T-helper 2 cell treated with Interferon-gamma antibody and Interleukin-4, amounts not matched to agents 5 μg/mL and 100 μg/mL, for 36 hours (primary cell): Measurements from ENCODE around the gene ENTPD6.
"Not testable (repeated sequence)": the region's sequence is repeated elsewhere in the genome, so short reads cannot be mapped to it uniquely, and the experiment has no call there.

Experiments used
- DNase-seq: peaks from one replicate; pipeline ENCODE4 v3.0.0; 2021; ENCODE audit warnings: low spot score
- H3K27ac Mint-ChIP-seq: one replicate; pipeline ENCODE4 v1.8.0; 2021; ENCODE audit warnings: mild to moderate bottlenecking, mixed read lengths
- H3K27me3 Mint-ChIP-seq: one replicate; pipeline ENCODE4 v1.8.0; 2021; ENCODE audit warnings: low read depth, mixed read lengths
- H3K36me3 Mint-ChIP-seq: one replicate; pipeline ENCODE4 v1.8.0; 2021; ENCODE audit warnings: low read depth, mixed read lengths
- H3K4me1 Mint-ChIP-seq: one replicate; pipeline ENCODE4 v1.8.0; 2021; ENCODE audit warnings: low read depth, mixed read lengths
- H3K4me3 Mint-ChIP-seq: one replicate; pipeline ENCODE4 v1.8.0; 2022; ENCODE audit warnings: mild to moderate bottlenecking, moderate library complexity, mixed read lengths
- H3K9me3 Mint-ChIP-seq: one replicate; pipeline ENCODE4 v1.8.0; 2021; ENCODE audit warnings: mixed read lengths

The ENTPD6 gene

DNA sequence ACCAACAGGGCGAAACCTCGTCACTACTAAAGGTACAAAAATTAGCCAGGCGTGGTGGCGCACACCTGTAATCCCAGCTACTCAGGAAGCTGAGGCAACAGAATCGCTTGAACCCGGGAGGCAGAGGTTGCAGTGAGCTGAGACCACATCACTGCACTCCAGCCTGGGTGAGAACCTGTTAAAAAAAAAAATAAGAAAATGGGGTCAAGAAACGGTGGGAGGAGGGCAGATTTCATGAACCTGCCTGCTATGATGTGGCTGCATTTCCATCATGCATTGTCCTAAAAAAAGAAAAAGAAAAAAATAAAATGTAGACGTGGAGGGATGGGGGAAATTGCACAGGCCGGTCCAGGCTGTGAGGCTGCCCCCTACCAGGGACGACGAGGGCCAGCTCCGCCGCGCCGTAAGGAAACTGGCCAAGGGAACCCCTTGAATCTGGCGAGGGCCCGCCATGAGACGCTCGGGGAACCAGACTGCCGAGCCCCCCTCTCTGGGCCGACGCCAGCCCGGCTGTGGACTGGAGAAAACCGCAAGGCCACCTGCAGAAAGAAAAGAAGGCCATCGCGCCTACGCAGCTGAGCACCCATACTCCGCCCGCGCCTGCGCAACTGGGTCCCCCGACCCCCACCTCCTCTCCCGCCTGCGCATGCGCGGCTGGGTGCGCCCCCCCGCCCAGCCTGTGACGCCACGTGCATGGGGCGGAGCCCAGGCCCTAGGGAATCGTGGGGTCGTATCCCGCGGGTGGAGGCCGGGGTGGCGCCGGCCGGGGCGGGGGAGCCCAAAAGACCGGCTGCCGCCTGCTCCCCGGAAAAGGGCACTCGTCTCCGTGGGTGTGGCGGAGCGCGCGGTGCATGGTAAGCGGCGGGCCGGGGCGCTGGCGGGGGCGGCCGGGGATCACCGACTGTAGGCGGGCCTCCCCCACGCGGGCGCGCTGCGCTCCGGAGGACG lies at the start of gene ENTPD6:
ENTPD6 (plus strand) TSS at position 699 of the 948 bp plus-strand sequence. CDS start 10,825 bp downstream, outside the sequence.
- Mint-ChIP-seq H3K4me1 (peaks cover 18% of the 10 kb centered on the region), H3K36me3 (no peaks in the 10 kb centered on the region), H3K9me3 (no peaks in the 10 kb centered on the region), H3K27ac (peak within 1 kb of the TSS; percentile 80), H3K4me3 (peak within 1 kb of the TSS; percentile 91), H3K27me3 (peaks cover 6% of the 10 kb centered on the region)
- peak; percentile 90 for DNase-seq

- DNase-seq: no peak
- peaks cover 5% of the 10 kb centered on the region for H3K4me1 Mint-ChIP-seq
- H3K36me3 Mint-ChIP-seq: no peaks in the 10 kb centered on the region
- no peak overlapping the region for H3K4me3 Mint-ChIP-seq
- no peak overlapping the region for H3K27ac Mint-ChIP-seq
- H3K27me3 Mint-ChIP-seq: peaks cover 23% of the 10 kb centered on the region
- H3K9me3 Mint-ChIP-seq: no peaks in the 10 kb centered on the region
Measured at GRCh38 chr20:25146976-25147375, 48.5 kb upstream of the ENTPD6 start.

DNA sequence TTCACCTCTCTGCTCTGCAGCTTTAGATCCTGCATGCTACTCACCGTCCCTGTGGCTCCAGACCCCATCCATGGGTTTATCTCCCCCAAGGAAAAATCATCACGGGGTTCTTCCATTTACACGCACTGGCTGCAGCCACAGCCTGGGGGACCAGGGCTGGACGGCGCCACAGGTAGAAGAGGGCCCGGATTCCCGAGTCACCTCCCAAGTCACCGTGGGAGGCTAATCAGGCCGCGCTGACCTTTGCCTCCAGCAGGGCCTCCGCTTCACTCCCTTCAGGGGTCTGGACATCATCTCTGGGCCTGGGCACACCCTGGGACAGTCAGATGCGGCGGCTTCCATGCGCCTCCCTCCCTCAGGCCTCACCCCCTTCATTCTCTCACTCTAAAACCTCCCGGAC lies 47.8 kb upstream of the ENTPD6 start:
- H3K27ac Mint-ChIP-seq: no peak overlapping the region
- H3K4me1 Mint-ChIP-seq: peaks cover 5% of the 10 kb centered on the region
- DNase-seq: no peak
- H3K36me3 Mint-ChIP-seq: no peaks in the 10 kb centered on the region
- H3K27me3 Mint-ChIP-seq: peaks cover 25% of the 10 kb centered on the region
- H3K4me3 Mint-ChIP-seq: no peak overlapping the region
- H3K9me3 Mint-ChIP-seq: no peaks in the 10 kb centered on the region

DNA sequence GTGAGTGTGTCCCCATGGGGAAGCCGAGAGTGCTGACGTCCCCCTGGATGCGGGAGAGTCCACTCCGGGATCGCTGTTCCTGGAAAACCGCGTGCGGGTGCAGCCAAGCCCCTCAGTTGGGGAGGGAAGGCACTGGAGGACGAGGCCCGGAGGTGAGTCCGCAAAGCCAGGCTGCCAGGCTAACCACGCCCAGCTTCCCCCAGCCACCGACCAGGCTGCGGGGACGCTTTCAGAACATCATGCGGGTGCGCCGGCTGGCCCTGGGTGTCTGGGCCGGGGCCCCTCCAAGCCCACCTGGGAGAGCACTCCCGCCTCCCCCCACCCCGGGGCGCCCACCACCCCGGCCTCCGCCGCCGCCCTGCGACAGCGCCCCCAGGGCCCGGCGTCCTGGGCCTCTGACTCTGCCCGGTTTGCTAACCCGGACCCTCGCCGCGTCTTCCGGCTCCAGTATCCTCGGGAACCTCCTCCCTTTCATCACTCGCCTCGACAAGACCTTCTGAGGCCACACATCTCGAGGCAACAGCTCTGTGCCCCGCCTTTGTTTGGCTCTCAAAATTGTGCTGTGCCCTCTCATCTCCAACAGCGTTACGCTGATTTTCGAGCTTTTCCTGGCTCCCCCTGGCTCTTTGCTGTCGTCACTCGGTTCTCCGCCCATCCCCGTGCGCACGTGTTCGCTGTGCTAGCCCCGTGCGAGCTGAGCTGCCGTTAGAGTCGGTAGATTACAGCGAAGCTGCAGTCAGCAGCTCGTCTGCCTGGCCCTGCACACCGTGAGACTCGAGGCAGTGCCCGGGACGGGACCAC lies 47.1 kb upstream of the ENTPD6 start:
- Mint-ChIP-seq H3K4me1 (peaks cover 5% of the 10 kb centered on the region), H3K27ac (peak overlapping the region; percentile 66), H3K4me3 (peak overlapping the region; percentile 84), H3K9me3 (no peaks in the 10 kb centered on the region), H3K27me3 (peaks cover 27% of the 10 kb centered on the region), H3K36me3 (no peaks in the 10 kb centered on the region)
- peak; percentile 28 for DNase-seq

- H3K27ac Mint-ChIP-seq: peak overlapping the region; percentile 66
- H3K27me3 Mint-ChIP-seq: peaks cover 25% of the 10 kb centered on the region
Measured at GRCh38 chr20:25148982-25149846, 46.3 kb upstream of the ENTPD6 start.

DNA sequence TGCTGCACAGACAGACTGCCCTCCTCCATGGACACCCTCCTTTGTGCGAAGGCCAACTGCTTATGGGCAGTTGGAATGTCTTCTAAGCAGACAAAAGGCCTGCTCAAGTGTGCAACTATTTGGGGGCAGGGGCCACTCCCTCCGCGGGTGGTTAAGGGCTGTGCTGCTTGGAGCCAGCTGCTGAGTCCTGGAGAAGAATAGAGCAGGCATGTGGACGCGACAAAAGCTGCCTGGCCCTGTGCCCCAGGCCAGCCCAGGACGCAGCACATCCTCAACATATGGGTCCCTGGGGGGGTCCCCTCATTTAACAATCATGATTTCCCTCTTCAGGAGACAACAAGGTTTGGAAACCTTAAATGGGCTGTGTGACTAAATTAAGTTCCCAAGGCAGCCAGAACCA lies 45.5 kb upstream of the ENTPD6 start:
- H3K27ac Mint-ChIP-seq: no peak overlapping the region
- H3K4me1 Mint-ChIP-seq: peaks cover 5% of the 10 kb centered on the region
- no peaks in the 10 kb centered on the region for H3K36me3 Mint-ChIP-seq
- DNase-seq: no peak
- no peak overlapping the region for H3K4me3 Mint-ChIP-seq
- H3K9me3 Mint-ChIP-seq: no peaks in the 10 kb centered on the region
- peaks cover 23% of the 10 kb centered on the region for H3K27me3 Mint-ChIP-seq

More at GRCh38 chr20:25148982-25149846, 46.3 kb upstream of the ENTPD6 start:
- H3K4me1 Mint-ChIP-seq: peaks cover 5% of the 10 kb centered on the region
- DNase-seq: no peak
- H3K9me3 Mint-ChIP-seq: no peaks in the 10 kb centered on the region
- peak overlapping the region; percentile 84 for H3K4me3 Mint-ChIP-seq
- H3K36me3 Mint-ChIP-seq: no peaks in the 10 kb centered on the region

DNA sequence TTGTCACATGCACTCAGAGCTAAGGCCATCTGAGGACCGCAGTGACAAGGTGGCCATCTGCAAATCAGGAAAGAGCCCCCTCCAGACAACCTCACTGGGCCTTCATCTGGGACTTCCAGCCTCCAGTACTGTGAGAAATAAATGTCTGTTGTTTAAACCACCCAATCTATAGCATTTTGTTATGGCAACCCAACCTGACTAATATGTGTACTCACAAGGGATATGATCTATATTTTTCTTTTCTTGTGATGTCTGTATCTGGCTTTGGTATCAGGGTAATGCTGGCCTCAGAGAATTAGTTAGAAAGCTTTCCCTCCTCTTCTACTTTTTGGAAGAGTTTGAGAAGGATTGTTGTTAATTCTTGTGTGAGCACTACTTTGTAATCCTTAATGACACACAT lies 37.5 kb upstream of the ENTPD6 start:
- Mint-ChIP-seq H3K9me3 (no peaks in the 10 kb centered on the region), H3K27ac (no peak overlapping the region), H3K4me3 (no peak overlapping the region), H3K4me1 (peaks cover 25% of the 10 kb centered on the region), H3K36me3 (no peaks in the 10 kb centered on the region), H3K27me3 (peaks cover 5% of the 10 kb centered on the region)
- DNase-seq: no peak

- no peak for DNase-seq
- no peaks in the 10 kb centered on the region for H3K27me3 Mint-ChIP-seq
- H3K4me3 Mint-ChIP-seq: peak overlapping the region; percentile 43
- peaks cover 8% of the 10 kb centered on the region for H3K9me3 Mint-ChIP-seq
- H3K36me3 Mint-ChIP-seq: peaks cover 1% of the 10 kb centered on the region
- peak overlapping the region; percentile 62 for H3K27ac Mint-ChIP-seq
- peaks cover 25% of the 10 kb centered on the region for H3K4me1 Mint-ChIP-seq
Measured at GRCh38 chr20:25160467-25160866, 35.0 kb upstream of the ENTPD6 start.

DNA sequence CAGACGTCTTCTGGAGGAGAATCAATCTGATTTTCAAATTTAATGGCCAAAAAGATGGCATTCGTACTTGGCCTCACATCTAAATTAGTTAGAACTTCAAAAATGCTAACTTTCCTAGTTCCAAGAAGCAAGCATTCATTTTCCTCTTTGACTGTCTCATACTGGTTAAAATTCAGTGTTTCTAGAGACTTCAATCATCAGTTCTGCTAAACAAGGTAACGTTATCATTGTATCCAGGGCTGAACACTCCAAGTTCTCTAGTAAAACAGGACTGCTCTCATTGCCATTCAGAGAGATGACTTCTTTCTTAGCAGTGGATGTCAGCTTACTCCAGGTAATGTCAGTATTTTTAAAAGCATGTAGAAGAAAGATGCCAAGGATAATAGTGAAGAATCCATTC lies 34.6 kb upstream of the ENTPD6 start:
- peaks cover 1% of the 10 kb centered on the region for H3K36me3 Mint-ChIP-seq
- DNase-seq: no peak
- peaks cover 25% of the 10 kb centered on the region for H3K4me1 Mint-ChIP-seq
- no peak overlapping the region for H3K4me3 Mint-ChIP-seq
- H3K27ac Mint-ChIP-seq: no peak overlapping the region
- no peaks in the 10 kb centered on the region for H3K27me3 Mint-ChIP-seq
- H3K9me3 Mint-ChIP-seq: peaks cover 8% of the 10 kb centered on the region

DNA sequence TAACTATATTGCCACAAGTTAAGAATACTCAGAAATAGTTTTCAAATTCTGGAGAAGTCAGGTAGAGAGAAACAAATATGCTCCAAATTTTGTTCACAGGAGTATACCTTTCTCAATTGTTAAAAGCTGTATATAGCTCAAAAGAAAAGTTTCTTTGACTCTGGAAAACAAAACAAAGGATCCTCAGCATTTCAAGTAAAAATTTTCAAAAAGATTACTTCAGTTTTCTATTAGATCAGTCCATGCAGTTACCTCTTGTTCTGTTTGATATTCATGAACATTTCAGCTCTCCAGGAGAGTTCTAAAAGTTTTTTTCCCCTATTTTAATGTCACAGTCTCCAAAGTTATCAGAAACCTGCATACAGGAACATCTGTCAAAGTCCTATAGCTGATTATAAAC lies 30.4 kb upstream of the ENTPD6 start:
- DNase-seq: no peak
- Mint-ChIP-seq H3K4me3 (no peak overlapping the region), H3K9me3 (peaks cover 14% of the 10 kb centered on the region), H3K27ac (no peak overlapping the region), H3K4me1 (peaks cover 10% of the 10 kb centered on the region), H3K27me3 (peaks cover 17% of the 10 kb centered on the region), H3K36me3 (peaks cover 1% of the 10 kb centered on the region)

- peaks cover 27% of the 10 kb centered on the region for H3K27me3 Mint-ChIP-seq
- not testable (repeated sequence) for H3K4me3 Mint-ChIP-seq
Measured at GRCh38 chr20:25166105-25166782, 29.3 kb upstream of the ENTPD6 start.

DNA sequence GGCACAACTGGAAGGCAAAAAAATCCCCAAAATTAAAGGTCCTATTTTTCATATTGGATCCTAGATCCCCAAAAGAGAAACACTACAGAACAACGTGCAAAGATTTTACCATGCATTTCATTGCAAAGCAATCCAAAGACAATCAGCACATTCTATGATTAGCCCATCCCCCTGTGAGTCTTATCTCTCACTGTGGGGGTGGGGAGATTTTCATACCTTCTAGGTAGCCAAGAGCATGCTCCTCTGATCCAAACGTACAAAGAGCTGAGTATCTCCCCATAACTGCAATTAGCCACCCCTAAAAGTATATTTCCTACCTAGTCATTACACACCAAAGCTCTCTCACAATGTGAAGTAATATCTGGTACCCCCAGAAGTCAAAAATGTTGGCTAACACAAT lies 22.2 kb upstream of the ENTPD6 start:
- Mint-ChIP-seq H3K4me1 (no peaks in the 10 kb centered on the region), H3K27me3 (peaks cover 25% of the 10 kb centered on the region), H3K4me3 (no peak overlapping the region), H3K9me3 (no peaks in the 10 kb centered on the region), H3K36me3 (no peaks in the 10 kb centered on the region), H3K27ac (no peak overlapping the region)
- no peak for DNase-seq

More at GRCh38 chr20:25166105-25166782, 29.3 kb upstream of the ENTPD6 start:
- H3K9me3 Mint-ChIP-seq: peaks cover 14% of the 10 kb centered on the region
- not testable (repeated sequence) for DNase-seq, H3K36me3 Mint-ChIP-seq, H3K4me1 Mint-ChIP-seq, H3K27ac Mint-ChIP-seq

GRCh38 chr20:25173886-25174308 lies 21.6 kb upstream of the ENTPD6 start:
- H3K27me3 Mint-ChIP-seq: peaks cover 20% of the 10 kb centered on the region

More at GRCh38 chr20:25173886-25174308, 21.6 kb upstream of the ENTPD6 start:
- no peak overlapping the region for H3K4me3 Mint-ChIP-seq
- H3K36me3 Mint-ChIP-seq: no peaks in the 10 kb centered on the region
- H3K27ac Mint-ChIP-seq: no peak overlapping the region
- no peaks in the 10 kb centered on the region for H3K4me1 Mint-ChIP-seq
- DNase-seq: no peak
- no peaks in the 10 kb centered on the region for H3K9me3 Mint-ChIP-seq
